ENCODE results near the gene CKS1B. TPM values are rescaled to one million over a fixed set of nuclear protein-coding genes. Genes with fewer than 3 reads are reported as not detected.

The CKS1B gene
- total RNA-seq, 5 donors from 2014 or later (not counting 1 experiment from before 2014, with no cell fraction given), result 7.9 to 11.8 (median 10.3) TPM

DNA sequence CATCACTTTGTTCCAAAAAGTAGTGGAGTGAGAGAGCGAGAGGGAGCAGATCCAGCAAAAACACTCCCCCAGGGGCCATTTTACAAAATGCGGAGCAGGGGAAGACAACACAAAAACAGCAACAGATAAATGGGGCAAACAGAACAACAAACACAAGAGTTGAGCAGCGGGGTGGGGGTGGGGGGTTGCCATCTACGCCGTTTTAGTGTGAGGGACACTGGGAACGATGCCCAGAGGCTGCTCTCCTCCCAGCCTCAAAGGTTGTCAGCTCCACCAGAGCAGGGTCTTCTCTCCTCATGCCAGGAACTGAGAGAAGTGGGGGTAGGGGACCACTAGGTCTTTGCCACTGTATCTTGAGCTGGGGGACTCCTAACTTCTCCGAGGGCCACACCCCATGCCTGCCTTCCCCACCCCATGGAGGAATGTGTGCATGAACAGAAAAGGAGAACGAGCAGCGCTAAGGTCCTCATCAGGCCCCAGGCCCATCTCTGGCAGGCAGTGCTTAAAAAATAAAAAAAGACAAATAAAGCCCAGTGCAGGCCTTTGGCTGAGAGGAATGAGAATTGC, 17.3 kb upstream of the CKS1B start:
- peak overlapping the region in 2 of 3 donors; percentile 34 to 37 for H3K4me3 Mint-ChIP-seq
- peaks cover 65 to 71% (median 68%) of the 10 kb centered on the region in 3 donors for H3K4me1 Mint-ChIP-seq
- no peaks in the 10 kb centered on the region for H3K9me3 Mint-ChIP-seq
- Histone ChIP-seq H3K27ac (ENCODE audit: low read length) (peak overlapping the region; percentile 99), H3K4me3 (ENCODE audit: control insufficient read depth in 1 of 2, extremely low read depth in 1 of 2, low read length in 1 of 2) (no peak overlapping the region), H3K27me3 (replicated peaks in 1 of 2; ENCODE audit: control insufficient read depth in 2 of 2, extremely low read depth in 1 of 2, insufficient read depth in 2 of 2, low read length in 1 of 2) (no peaks in the 10 kb centered on the region), H3K4me1 (ENCODE audit: control insufficient read depth in 1 of 2, extremely low read depth in 1 of 2, insufficient read depth in 2 of 2, low read length in 2 of 2) (peaks cover 38 to 73% of the 10 kb centered on the region in 2 experiments), H3K9me3 (no peaks in the 10 kb centered on the region), H3K36me3 (ENCODE audit: control insufficient read depth in 2 of 2, extremely low read depth in 1 of 2, insufficient read depth in 1 of 2, low read length in 1 of 2) (peaks cover 9 to 35% of the 10 kb centered on the region in 2 donors)
- POLR2A ChIA-PET, result interaction anchor here in 1 of 2 donors (0.5 to 0.6 kb wide), 3 partner anchors 17 to 1011 kb away, joined by 3 to 5 read pairs (median 4); no protein-coding TSS in a partner anchor
- peaks cover 17% of the 10 kb centered on the region for H3K36me3 Mint-ChIP-seq
- DNase-seq (no peak), ATAC-seq (replicated peaks in 1 of 4) (no peak)
- CTCF ChIA-PET, result no interaction called here
- H3K27ac Mint-ChIP-seq, result peak overlapping the region; percentile 100
- no peaks in the 10 kb centered on the region for H3K27me3 Mint-ChIP-seq
- WGBS (ENCODE audit: insufficient coverage), result 72% methylated on average over 2 of the region's 9 CpGs

- H3K9me3 Mint-ChIP-seq, result no peaks in the 10 kb centered on the region
- Histone ChIP-seq H3K36me3 (ENCODE audit: control insufficient read depth in 2 of 2, extremely low read depth in 1 of 2, insufficient read depth in 1 of 2, low read length in 1 of 2) (peaks cover 5 to 32% of the 10 kb centered on the region in 2 donors), H3K4me1 (ENCODE audit: control insufficient read depth in 1 of 2, extremely low read depth in 1 of 2, insufficient read depth in 2 of 2, low read length in 2 of 2) (peaks cover 36 to 73% of the 10 kb centered on the region in 2 experiments), H3K27ac (ENCODE audit: low read length) (no peak overlapping the region), H3K27me3 (replicated peaks in 1 of 2; ENCODE audit: control insufficient read depth in 2 of 2, extremely low read depth in 1 of 2, insufficient read depth in 2 of 2, low read length in 1 of 2) (no peaks in the 10 kb centered on the region), H3K4me3 (ENCODE audit: control insufficient read depth in 1 of 2, extremely low read depth in 1 of 2, low read length in 1 of 2) (no peak overlapping the region), H3K9me3 (no peaks in the 10 kb centered on the region)
- no CpG with 5 or more reads among the region's 2 CpGs for WGBS (ENCODE audit: insufficient coverage)
- peaks cover 10% of the 10 kb centered on the region for H3K36me3 Mint-ChIP-seq
- DNase-seq (no peak), ATAC-seq (replicated peaks in 1 of 4) (no peak)
- ChIA-PET CTCF (no interaction called here), POLR2A (no interaction called here)
- H3K27ac Mint-ChIP-seq, result peak overlapping the region; percentile 73 to 100
- H3K4me3 Mint-ChIP-seq, result peak overlapping the region in 1 of 3 donors; percentile 37
- H3K4me1 Mint-ChIP-seq, result peaks cover 63 to 70% (median 68%) of the 10 kb centered on the region in 3 donors
- no peaks in the 10 kb centered on the region for H3K27me3 Mint-ChIP-seq
These were observed 16.4 kb upstream of the CKS1B start for GRCh38 chr1:154958036-154958435.

- Mint-ChIP-seq H3K27me3 (no peaks in the 10 kb centered on the region), H3K27ac (peak overlapping the region; percentile 46 to 73), H3K9me3 (no peaks in the 10 kb centered on the region), H3K36me3 (peaks cover 10% of the 10 kb centered on the region), H3K4me3 (peak overlapping the region in 2 of 3 donors; percentile 6 to 86), H3K4me1 (peaks cover 59 to 69% (median 65%) of the 10 kb centered on the region in 3 donors)
- H3K4me1 ChIP-seq (ENCODE audit: control insufficient read depth in 1 of 2, extremely low read depth in 1 of 2, insufficient read depth in 2 of 2, low read length in 2 of 2), result peaks cover 35 to 71% of the 10 kb centered on the region in 2 experiments
- H3K27ac ChIP-seq (ENCODE audit: low read length), result no peak overlapping the region
- CTCF ChIA-PET, result no interaction called here
- WGBS (ENCODE audit: insufficient coverage), result 94% methylated on average over 14 of the region's 16 CpGs
- H3K36me3 ChIP-seq (ENCODE audit: control insufficient read depth in 2 of 2, extremely low read depth in 1 of 2, insufficient read depth in 1 of 2, low read length in 1 of 2), result peaks cover 13 to 34% of the 10 kb centered on the region in 2 donors
- DNase-seq, result no peak
- H3K9me3 ChIP-seq, result no peaks in the 10 kb centered on the region
- POLR2A ChIA-PET, result interaction anchor here in 1 of 2 donors (0.7 kb wide), 1 partner anchor 13 kb away, joined by 3 read pairs; no protein-coding TSS in a partner anchor
- ATAC-seq (replicated peaks in 1 of 4), result no peak
- H3K27me3 ChIP-seq (replicated peaks in 1 of 2; ENCODE audit: control insufficient read depth in 2 of 2, extremely low read depth in 1 of 2, insufficient read depth in 2 of 2, low read length in 1 of 2), result no peaks in the 10 kb centered on the region
- no peak overlapping the region for H3K4me3 ChIP-seq (ENCODE audit: control insufficient read depth in 1 of 2, extremely low read depth in 1 of 2, low read length in 1 of 2)
These were observed 15.6 kb upstream of the CKS1B start for GRCh38 chr1:154958681-154959425.

DNA sequence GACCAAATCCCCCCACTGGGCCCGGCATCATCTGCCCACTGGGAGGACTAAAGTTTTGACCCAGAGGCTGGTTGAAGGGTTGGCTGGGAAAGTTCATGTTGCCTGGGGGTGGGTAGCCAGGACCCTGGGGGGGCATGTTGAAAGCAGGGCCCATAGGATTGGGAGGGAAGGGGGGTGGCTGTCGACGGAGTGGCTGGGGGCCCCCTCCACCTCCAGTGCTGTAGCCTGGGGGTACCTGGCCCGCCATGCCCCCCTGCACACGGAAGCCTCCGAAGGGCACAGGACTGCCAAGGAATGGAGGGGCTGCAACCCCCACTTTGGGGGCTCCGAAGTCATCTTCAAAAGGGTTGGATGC, 15.1 kb upstream of the CKS1B start:
- DNase-seq, result no peak
- H3K27me3 ChIP-seq (replicated peaks in 1 of 2; ENCODE audit: control insufficient read depth in 2 of 2, extremely low read depth in 1 of 2, insufficient read depth in 2 of 2, low read length in 1 of 2), result no peaks in the 10 kb centered on the region
- H3K36me3 ChIP-seq (ENCODE audit: control insufficient read depth in 2 of 2, extremely low read depth in 1 of 2, insufficient read depth in 1 of 2, low read length in 1 of 2), result peaks cover 17 to 40% of the 10 kb centered on the region in 2 donors
- POLR2A ChIA-PET, result interaction anchor here (0.6 to 0.7 kb wide), 2 partner anchors 12 to 13 kb away, joined by 3 to 9 read pairs; no protein-coding TSS in a partner anchor
- Mint-ChIP-seq H3K4me3 (peak overlapping the region; percentile 31 to 86 (median 34)), H3K27ac (peak overlapping the region; percentile 57 to 95), H3K27me3 (no peaks in the 10 kb centered on the region), H3K36me3 (peaks cover 12% of the 10 kb centered on the region), H3K9me3 (no peaks in the 10 kb centered on the region), H3K4me1 (peaks cover 55 to 65% (median 61%) of the 10 kb centered on the region in 3 donors)
- H3K27ac ChIP-seq (ENCODE audit: low read length), result no peak overlapping the region
- H3K4me1 ChIP-seq (ENCODE audit: control insufficient read depth in 1 of 2, extremely low read depth in 1 of 2, insufficient read depth in 2 of 2, low read length in 2 of 2), result peaks cover 29 to 68% of the 10 kb centered on the region in 2 experiments
- no peaks in the 10 kb centered on the region for H3K9me3 ChIP-seq
- CTCF ChIA-PET, result no interaction called here
- 90% methylated on average over 2 of the region's 7 CpGs for WGBS (ENCODE audit: insufficient coverage)
- ATAC-seq (replicated peaks in 1 of 4), result no peak
- no peak overlapping the region for H3K4me3 ChIP-seq (ENCODE audit: control insufficient read depth in 1 of 2, extremely low read depth in 1 of 2, low read length in 1 of 2)

GRCh38 chr1:154960446-154961136, 13.9 kb upstream of the CKS1B start:
- Histone ChIP-seq H3K4me1 (ENCODE audit: control insufficient read depth in 1 of 2, extremely low read depth in 1 of 2, insufficient read depth in 2 of 2, low read length in 2 of 2) (peaks cover 24 to 62% of the 10 kb centered on the region in 2 experiments), H3K9me3 (no peaks in the 10 kb centered on the region), H3K36me3 (ENCODE audit: control insufficient read depth in 2 of 2, extremely low read depth in 1 of 2, insufficient read depth in 1 of 2, low read length in 1 of 2) (peaks cover 17 to 49% of the 10 kb centered on the region in 2 donors), H3K27ac (ENCODE audit: low read length) (peak overlapping the region; percentile 82), H3K4me3 (ENCODE audit: control insufficient read depth in 1 of 2, extremely low read depth in 1 of 2, low read length in 1 of 2) (peak overlapping the region; percentile 69 to 74), H3K27me3 (replicated peaks in 1 of 2; ENCODE audit: control insufficient read depth in 2 of 2, extremely low read depth in 1 of 2, insufficient read depth in 2 of 2, low read length in 1 of 2) (no peaks in the 10 kb centered on the region)
- 10% methylated on average over 2 of the region's 10 CpGs for WGBS (ENCODE audit: insufficient coverage)
- Mint-ChIP-seq H3K36me3 (peaks cover 19% of the 10 kb centered on the region), H3K27me3 (no peaks in the 10 kb centered on the region), H3K9me3 (no peaks in the 10 kb centered on the region), H3K4me1 (peaks cover 48 to 55% (median 49%) of the 10 kb centered on the region in 3 donors), H3K27ac (peak overlapping the region; percentile 95), H3K4me3 (peak overlapping the region; percentile 86 to 93 (median 92))
- ATAC-seq (replicated peaks in 1 of 4) (no peak), DNase-seq (peak in 1 of 35 experiments; percentile 36)
- CTCF ChIA-PET, result interaction anchor here (0.7 to 2.2 kb wide), 9 partner anchors 13 to 125 kb away, joined by 3 to 8 read pairs (median 4); partner anchors contain the start of genes FLAD1 (in 1 of the 2) and PMVK (in 1 of the 2)
- POLR2A ChIA-PET, result interaction anchor here (0.6 to 1.3 kb wide), 5 partner anchors 10 to 53 kb away, joined by 3 to 7 read pairs (median 4); partner anchors contain the start of gene SHC1 (in 1 of the 2)
